ENCODE data around the gene TFDP1.

GRCh38 chr13:113601166-113602070, 16.9 kb downstream of the TFDP1 start:
- TF ChIP-seq EZH2 (IDR thresholded peaks at IDR 0.05; ENCODE audit: low read depth), result no peak
- no peak for TF ChIP-seq CTCF (conservative IDR thresholded peaks at IDR 0.05)
